SK-N-SH (cell line): ENCODE results near the gene ARL6IP4.

Experiments used
- CTCF ChIP-seq: fragments of 200-600 bp; sonication (generic); IDR thresholded peaks from 2 replicates; pipeline ENCODE4 v1.6.1; 2017; ENCODE audit warnings: antibody characterized with exemption, mild to moderate bottlenecking, moderate library complexity
- MAX ChIP-seq: IDR thresholded peaks from 2 replicates; pipeline ENCODE4 v1.4.0; 2012; ENCODE audit warnings: low read depth
- RAD21 ChIP-seq: IDR thresholded peaks from 2 replicates; pipeline ENCODE4 v1.6.1; 2012; ENCODE audit warnings: mild to moderate bottlenecking, low read length
- YY1 ChIP-seq: IDR thresholded peaks from 2 replicates; pipeline ENCODE4 v1.4.0; 2012; ENCODE audit warnings: low read depth, mild to moderate bottlenecking

GRCh38 chr12:122978507-122978955 is 1.9 kb upstream of the ARL6IP4 start:
- TF ChIP-seq CTCF (no peak), YY1 (no peak), RAD21 (no peak), MAX (no peak)
